Measurements from ENCODE around the gene WFDC8. TPM values are rescaled to one million over a fixed set of nuclear protein-coding genes. Genes with fewer than 3 reads are reported as not detected.

Gene WFDC8
- total RNA-seq, 1 donor from 2014 or later, result not detected

GRCh38 chr20:45509091-45509490, 70.0 kb downstream of the WFDC8 start:
- no peak for DNase-seq (ENCODE audit: low spot score in 2 of 2, unreplicated experiment in 2 of 2)
- Mint-ChIP-seq H3K9me3 (peaks cover 3% of the 10 kb centered on the region), H3K27ac (no peak overlapping the region), H3K4me3 (no peak overlapping the region), H3K36me3 (no peaks in the 10 kb centered on the region), H3K4me1 (peaks cover 9% of the 10 kb centered on the region), H3K27me3 (ENCODE audit: low read depth) (peaks cover 21% of the 10 kb centered on the region)
- TF ChIP-seq, protein P1, sequence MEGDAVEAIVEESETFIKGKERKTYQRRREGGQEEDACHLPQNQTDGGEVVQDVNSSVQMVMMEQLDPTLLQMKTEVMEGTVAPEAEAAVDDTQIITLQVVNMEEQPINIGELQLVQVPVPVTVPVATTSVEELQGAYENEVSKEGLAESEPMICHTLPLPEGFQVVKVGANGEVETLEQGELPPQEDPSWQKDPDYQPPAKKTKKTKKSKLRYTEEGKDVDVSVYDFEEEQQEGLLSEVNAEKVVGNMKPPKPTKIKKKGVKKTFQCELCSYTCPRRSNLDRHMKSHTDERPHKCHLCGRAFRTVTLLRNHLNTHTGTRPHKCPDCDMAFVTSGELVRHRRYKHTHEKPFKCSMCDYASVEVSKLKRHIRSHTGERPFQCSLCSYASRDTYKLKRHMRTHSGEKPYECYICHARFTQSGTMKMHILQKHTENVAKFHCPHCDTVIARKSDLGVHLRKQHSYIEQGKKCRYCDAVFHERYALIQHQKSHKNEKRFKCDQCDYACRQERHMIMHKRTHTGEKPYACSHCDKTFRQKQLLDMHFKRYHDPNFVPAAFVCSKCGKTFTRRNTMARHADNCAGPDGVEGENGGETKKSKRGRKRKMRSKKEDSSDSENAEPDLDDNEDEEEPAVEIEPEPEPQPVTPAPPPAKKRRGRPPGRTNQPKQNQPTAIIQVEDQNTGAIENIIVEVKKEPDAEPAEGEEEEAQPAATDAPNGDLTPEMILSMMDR (IDR thresholded peaks at IDR 0.05; ENCODE audit: unreplicated experiment), result no peak

GRCh38 chr20:45508068-45508886, 70.8 kb downstream of the WFDC8 start:
- H3K27me3 Mint-ChIP-seq (ENCODE audit: low read depth), result peaks cover 15% of the 10 kb centered on the region
- no peak overlapping the region for H3K4me3 Mint-ChIP-seq
- TF ChIP-seq, protein P1 (IDR thresholded peaks at IDR 0.05; ENCODE audit: unreplicated experiment), result no peak
- no peaks in the 10 kb centered on the region for H3K36me3 Mint-ChIP-seq
- no peak for DNase-seq (ENCODE audit: low spot score in 2 of 2, unreplicated experiment in 2 of 2)
- no peak overlapping the region for H3K27ac Mint-ChIP-seq
- peaks cover 9% of the 10 kb centered on the region for H3K4me1 Mint-ChIP-seq
- peaks cover 3% of the 10 kb centered on the region for H3K9me3 Mint-ChIP-seq

DNA sequence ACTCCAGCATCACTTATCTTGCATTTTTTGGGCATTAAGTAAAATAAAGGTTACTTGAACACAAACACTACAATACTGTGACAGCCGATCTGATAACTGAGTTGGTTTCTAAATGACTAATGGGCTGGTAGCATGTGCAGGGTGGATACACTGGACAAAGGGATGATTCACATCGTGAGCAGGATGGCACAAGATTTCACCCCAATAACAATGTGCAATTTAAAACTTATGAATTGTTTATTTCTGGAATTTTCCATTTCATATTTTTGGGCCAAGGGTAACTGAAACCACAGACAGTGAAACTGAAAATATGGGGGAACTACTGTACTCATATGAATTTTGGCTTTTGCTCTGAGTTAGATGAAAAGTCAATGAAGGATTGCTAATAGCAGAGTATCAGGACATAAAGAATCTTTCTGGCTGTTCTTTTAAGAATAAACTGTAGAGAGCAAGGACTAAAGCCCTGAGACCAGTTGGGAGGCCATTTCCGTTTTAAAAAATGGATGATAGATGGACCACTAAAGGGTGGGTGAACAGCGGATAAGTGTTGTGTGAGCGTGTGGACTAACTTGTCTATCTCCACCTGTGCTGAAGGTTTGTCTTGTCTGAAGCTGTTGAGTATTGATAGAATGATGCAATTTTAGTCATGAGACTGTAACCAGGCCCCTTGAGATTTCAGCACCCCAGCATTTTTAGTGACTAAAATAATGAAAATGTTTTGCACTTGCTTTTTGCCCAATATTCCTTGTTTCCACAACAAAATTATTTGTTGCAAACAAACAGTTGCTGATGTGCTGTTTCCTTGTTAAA, 71.9 kb downstream of the WFDC8 start:
- Mint-ChIP-seq H3K27me3 (ENCODE audit: low read depth) (peaks cover 16% of the 10 kb centered on the region), H3K4me3 (no peak overlapping the region), H3K9me3 (peaks cover 2% of the 10 kb centered on the region), H3K27ac (no peak overlapping the region), H3K4me1 (peaks cover 9% of the 10 kb centered on the region), H3K36me3 (no peaks in the 10 kb centered on the region)
- DNase-seq (ENCODE audit: low spot score in 2 of 2, unreplicated experiment in 2 of 2), result no peak
- TF ChIP-seq, protein P1 (IDR thresholded peaks at IDR 0.05; ENCODE audit: unreplicated experiment), result no peak

GRCh38 chr20:45506398-45506797, 72.7 kb downstream of the WFDC8 start:
- H3K4me1 Mint-ChIP-seq, result peaks cover 9% of the 10 kb centered on the region
- no peaks in the 10 kb centered on the region for H3K9me3 Mint-ChIP-seq
- no peak for DNase-seq (ENCODE audit: low spot score in 2 of 2, unreplicated experiment in 2 of 2)
- TF ChIP-seq, protein P1 (IDR thresholded peaks at IDR 0.05; ENCODE audit: unreplicated experiment), result no peak
- peaks cover 22% of the 10 kb centered on the region for H3K27me3 Mint-ChIP-seq (ENCODE audit: low read depth)
- no peaks in the 10 kb centered on the region for H3K36me3 Mint-ChIP-seq
- no peak overlapping the region for H3K27ac Mint-ChIP-seq
- no peak overlapping the region for H3K4me3 Mint-ChIP-seq

DNA sequence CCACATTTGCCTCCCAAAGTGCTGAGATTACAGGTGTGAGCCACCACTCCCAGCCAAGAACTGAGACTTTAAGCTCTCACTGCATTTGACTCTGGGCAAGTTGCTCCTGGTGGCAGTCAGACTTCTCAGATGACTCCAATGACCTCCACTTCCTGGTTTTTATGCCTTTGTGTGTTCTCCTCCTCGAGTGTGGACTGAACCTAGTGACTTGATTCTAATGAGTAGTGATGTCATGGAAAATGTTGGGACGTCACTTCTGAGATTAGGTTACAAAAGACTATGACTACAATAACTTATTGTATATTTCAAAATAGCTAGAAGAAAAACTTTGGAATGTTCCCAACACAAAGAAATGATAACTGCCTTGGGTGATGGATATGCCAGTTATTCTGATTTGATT, 75.7 kb downstream of the WFDC8 start:
- Mint-ChIP-seq H3K4me1 (no peaks in the 10 kb centered on the region), H3K27me3 (ENCODE audit: low read depth) (peaks cover 30% of the 10 kb centered on the region), H3K27ac (no peak overlapping the region), H3K4me3 (no peak overlapping the region), H3K9me3 (no peaks in the 10 kb centered on the region), H3K36me3 (no peaks in the 10 kb centered on the region)
- no peak for DNase-seq (ENCODE audit: low spot score in 2 of 2, unreplicated experiment in 2 of 2)
- TF ChIP-seq, protein P1 (IDR thresholded peaks at IDR 0.05; ENCODE audit: unreplicated experiment), result no peak

All from mesothelial cell of epicardium (in vitro differentiated cells).